ENCODE results near the gene NLK.

DNA sequence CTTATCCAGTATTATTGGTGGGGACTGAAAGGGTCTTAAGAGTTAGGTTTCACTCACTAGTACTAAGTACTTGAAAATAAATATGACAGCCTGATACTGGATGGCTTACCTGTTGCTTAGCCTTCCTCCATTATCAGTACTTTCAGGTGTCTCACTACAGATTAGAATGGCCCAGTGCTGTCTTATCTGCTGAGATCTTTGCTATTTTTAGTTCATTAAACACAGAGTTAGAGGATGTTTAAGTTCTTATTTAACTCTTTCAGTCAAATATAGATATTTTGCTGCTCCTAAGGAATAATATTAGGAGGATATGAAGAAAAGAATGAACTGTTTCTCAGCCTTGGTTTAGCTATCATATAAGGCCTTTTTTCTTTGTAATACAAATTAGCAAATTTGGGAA, 74.8 kb downstream of the NLK start:
- TF ChIP-seq, protein P1, sequence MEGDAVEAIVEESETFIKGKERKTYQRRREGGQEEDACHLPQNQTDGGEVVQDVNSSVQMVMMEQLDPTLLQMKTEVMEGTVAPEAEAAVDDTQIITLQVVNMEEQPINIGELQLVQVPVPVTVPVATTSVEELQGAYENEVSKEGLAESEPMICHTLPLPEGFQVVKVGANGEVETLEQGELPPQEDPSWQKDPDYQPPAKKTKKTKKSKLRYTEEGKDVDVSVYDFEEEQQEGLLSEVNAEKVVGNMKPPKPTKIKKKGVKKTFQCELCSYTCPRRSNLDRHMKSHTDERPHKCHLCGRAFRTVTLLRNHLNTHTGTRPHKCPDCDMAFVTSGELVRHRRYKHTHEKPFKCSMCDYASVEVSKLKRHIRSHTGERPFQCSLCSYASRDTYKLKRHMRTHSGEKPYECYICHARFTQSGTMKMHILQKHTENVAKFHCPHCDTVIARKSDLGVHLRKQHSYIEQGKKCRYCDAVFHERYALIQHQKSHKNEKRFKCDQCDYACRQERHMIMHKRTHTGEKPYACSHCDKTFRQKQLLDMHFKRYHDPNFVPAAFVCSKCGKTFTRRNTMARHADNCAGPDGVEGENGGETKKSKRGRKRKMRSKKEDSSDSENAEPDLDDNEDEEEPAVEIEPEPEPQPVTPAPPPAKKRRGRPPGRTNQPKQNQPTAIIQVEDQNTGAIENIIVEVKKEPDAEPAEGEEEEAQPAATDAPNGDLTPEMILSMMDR (IDR thresholded peaks at IDR 0.05), result no peak
- TF ChIP-seq POLR2A (IDR thresholded peaks at IDR 0.05) (no peak), EP300 (IDR thresholded peaks at IDR 0.05) (no peak)

All from tibial nerve (tissue), 4 donors.